ENCODE measurements around the gene OPRPN.

The OPRPN gene, protein sequence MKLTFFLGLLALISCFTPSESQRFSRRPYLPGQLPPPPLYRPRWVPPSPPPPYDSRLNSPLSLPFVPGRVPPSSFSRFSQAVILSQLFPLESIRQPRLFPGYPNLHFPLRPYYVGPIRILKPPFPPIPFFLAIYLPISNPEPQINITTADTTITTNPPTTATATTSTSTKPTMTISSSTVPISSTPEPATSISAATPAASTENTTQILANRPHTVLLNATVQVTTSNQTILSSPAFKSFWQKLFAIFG

DNA sequence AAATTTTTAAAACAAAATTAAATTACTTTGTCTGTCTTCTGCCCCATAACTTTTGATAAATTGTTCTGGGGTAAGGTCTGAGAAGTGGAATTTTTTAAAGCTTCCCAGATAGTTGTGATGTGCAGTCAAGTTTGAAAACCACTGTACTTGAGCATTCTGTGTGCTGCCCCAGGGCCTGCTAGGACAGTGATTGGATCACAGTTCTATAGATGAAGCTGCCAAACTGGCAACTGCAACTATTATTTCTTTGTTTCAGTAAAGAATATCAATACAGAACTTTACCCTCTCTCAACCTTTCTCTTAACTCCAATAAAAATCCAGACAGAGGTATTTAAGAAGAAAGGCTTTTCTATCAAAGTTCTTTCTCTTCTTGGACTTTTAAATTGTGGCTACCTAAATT lies at the start of gene OPRPN:
OPRPN (plus strand) TSS at position 361 of the 400 bp plus-strand sequence. CDS start 1,346 bp downstream, outside the sequence.
- no peak for DNase-seq

DNA sequence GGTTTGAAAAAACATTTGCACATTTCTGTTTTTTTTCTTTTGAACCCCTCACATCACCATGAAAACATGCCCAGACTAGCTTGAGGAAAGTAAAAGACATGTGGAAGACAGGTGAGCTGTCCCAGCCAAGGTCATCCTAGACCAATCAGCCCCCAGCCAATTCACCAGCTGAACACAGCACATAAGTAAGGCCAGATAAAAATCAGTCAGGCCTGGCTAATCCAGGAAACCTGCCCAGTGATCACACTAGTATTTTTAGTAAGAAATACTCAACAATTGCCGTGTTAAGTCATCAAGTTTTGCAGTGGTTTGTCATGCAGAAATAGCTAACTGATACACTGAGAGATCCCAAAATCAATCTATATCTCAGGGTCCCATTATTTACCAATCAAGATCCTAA lies 41.6 kb upstream of the OPRPN start:
- no peak for DNase-seq

DNA sequence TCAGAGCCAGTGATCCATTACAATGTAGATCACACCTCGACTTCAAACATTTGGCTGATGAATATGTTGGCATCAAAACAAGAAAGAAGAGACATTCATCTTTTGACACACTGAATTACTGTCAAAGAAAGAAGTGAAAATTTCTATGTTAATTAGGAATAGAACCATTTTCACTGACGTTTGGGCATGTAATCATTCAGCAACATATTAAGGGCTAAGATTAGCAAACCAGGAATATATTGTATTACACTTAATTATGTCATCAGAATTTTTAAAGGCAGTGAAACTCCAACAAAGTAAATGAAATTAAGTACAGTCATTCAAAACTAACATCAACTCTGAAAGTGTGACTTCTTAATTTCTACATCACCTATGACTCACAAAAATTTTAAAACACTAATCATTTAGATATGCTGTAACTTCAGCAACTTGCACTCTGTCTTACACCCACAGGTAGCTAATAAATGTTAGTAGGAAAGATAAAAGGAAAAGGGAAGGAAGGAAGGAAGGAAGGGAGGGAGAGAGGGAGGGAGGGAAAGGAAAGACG lies 38.6 kb upstream of the OPRPN start:
- DNase-seq = no peak

DNA sequence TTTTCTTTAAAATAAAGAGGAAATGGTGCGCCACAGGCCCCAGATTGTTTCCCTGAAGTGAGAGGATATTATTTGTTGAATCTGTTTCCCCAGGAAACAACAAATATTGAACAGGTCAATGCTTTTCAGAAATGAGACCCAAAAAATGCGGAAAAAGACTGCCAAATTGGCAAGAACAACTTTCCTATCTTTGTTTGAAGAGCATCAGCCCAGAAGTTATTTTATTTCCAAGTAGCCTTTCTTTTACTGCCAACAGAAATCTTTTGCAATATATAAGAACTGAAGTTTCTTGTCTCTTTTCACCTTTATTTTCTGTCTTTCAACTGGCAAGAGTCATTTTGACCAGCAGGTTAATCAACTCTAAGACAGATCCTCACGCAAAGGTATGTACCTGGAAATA lies 37.3 kb upstream of the OPRPN start, which contains the start of gene SMR3A:
SMR3A (plus strand) TSS at position 301 of the 400 bp plus-strand sequence. CDS start 1,356 bp downstream, outside the sequence.
- DNase-seq = no peak

DNA sequence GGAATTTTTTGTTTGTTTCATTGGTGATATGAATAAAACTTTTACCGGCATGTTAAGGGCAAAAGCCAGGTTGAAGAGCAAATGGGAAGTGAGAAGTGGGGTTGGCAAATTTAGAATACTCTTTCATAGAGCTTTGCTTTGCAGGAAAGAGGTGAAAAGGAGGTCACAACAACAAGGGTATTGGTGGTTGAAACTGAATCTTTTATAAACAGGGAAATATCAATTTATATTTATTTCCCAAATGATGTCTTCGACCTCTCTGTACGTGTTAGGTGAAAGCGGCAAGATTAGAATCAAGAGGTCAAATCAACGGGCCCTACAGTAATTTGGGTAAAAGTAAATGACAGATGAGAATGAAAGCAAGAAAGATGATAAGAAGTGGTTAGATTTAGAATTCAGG lies 33.7 kb upstream of the OPRPN start:
- no peak for DNase-seq

DNA sequence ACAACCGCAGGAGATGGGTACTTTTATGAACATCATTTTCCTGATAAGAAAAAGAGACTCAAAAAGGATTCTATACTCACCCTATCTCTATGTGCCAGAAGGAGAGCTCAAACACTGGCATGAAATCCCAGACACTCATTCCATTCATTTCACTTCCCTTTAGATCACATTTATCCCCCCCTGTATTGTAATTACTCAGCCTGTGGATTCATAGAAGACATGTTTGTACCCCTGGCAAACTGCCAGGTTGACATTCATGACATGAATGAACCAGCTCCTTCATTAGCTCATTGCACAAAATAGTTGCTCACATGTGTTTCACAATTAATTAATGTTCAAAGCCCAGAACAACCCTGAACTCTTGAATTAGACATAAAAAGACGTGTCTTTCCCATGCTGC lies 32.3 kb upstream of the OPRPN start:
- no peak for DNase-seq

DNA sequence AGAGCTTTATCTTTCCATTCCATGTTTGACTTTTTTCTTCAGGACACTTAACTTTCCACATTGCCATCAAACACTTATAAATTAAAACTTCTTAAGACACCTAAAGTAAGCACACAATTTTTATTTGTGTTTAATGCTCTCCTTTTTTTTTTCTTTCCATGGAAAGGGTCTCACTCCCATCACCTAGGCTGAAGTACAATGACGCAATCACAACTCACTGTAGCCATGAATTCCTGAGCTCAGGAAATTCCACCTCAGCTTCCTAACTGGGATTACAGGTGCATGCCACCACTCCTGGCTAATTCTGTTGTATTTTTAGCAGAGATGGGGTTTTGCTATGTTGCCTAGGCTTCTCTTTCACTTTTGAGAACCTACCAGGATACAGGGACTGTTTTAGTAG lies 29.9 kb upstream of the OPRPN start:
- no peak for DNase-seq

DNA sequence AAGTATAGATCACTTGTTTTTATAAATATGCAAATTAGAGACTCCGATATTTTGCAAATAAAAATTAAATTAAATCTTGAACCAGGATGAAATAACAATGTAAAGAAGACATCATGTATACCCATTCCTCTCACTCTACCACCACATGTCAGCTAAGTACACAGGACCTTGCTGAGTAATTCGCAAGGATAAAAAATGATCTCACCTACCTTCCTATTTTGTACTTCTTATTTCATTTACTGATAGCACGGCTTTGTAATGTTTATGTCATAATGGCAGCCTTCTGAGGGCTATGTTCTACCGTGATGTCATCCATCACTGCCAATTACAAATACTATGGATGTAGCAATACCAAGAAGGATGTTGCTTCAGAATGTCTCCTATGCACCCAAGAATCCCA lies 25.8 kb upstream of the OPRPN start:
- no peak for DNase-seq

DNA sequence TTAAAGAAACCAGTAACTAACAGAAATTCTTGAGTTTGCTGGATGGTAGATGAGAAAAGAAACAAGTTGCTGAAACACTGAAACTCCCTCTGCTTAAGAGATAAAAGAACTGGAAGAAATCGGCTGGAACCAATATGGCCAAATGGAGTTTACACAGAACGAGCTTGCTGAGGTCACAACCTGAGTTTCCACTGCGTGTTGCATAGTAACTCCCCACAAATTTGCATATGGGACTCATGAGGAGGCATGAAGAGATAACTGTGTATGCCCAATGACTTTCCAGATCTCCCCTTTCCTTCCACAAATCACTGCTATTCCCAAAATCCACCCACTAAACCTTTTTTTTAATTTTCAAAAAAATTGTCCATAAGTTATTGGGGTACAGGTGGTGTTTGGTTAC lies 25.0 kb upstream of the OPRPN start:
- DNase-seq = no peak

DNA sequence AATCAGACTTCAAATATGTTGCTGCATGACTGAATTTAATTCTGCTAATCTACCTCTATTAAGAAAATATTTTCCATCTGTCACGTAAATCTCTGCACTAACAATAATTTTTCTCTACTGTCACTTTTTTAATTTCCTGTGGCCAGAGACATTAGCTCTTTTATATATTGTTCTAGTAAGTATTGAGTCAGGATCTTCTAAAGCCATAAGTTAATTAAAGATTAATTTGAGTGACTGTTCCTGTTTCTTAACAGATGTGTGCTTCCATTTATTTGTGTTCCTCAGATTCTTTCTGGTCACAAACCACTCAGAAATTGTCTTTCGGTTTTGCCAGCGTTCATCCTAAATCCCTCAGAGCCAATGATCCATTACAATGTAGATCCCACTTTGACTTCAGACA lies 17.2 kb upstream of the OPRPN start:
- no peak for DNase-seq

DNA sequence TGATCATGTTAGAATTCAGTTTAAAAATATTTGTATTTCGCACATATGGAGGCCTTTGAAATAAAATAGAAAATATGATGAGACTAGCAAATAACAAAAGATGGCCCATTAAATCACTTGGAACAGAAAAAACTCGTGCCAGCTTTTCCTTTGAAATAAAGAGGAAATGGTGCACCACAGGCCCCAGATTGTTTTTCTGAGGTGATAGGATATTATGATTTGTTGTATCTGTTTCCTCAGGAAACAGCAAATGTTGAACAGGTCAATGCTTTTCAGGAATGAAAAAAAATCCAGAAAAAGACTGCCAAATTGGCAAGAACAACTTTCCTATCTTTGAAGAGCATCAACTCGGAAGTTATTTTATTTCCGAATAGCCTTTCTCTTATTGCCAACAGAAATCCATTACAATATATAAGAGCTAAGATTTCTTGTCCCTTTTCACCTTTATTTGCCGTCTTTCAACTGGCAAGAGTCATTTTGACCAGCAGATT lies 15.0 kb upstream of the OPRPN start, which contains the start of gene SMR3B:
SMR3B (plus strand) TSS at position 441 of the 491 bp plus-strand sequence. CDS start 1,380 bp downstream, outside the sequence.
- DNase-seq = no peak

DNA sequence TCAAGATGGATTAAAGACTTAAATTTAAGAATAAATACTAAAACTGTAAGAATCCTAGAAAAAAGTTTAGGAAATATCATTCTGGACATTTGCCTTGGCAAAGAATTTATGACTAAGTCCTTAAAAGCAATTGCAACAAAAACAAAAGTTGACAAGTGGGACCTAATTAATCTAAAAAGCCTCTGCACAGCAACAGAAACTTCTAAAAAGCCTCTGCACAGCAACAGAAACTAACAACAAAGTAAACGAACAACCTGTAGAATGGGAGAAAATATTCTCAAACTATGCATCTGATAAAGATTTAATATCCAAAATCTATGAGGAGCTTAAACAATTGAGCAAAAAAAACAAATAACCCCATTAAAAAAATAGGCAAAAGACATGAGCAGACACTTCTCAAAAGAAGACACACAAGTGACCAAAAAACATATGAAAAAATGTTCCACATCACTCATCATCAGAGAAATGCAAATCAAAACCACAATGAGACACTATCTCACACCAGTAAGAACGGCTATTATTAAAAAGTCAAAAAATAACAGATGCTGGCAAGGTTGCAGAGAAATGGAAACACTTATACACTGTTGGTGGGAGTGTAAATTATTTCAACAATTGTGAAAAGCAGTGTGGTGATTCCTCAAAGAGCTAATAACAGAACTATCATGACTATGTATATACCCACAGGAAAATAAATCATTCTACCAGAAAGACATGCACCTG lies 5.5 kb upstream of the OPRPN start:
- no peak for DNase-seq

DNA sequence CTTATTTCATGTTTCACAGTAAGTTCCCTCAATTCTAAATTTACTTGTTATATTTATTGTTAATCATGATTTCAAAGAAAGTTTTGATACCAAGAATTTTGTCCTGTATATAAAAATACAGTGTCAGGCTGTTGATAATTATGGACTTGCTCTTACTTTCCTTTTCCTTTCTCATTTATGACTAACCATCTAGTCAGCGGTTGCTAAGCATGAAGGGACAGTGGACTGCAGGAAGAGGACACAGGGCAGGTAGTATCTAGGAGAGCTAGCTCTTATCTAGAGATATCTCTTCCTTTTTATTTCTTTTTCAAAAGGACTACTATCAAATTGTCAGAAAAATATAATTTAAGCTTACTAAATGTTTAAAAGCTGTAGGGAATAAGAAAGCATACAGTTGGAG lies 1.6 kb downstream of the OPRPN start:
- no peak for DNase-seq

DNA sequence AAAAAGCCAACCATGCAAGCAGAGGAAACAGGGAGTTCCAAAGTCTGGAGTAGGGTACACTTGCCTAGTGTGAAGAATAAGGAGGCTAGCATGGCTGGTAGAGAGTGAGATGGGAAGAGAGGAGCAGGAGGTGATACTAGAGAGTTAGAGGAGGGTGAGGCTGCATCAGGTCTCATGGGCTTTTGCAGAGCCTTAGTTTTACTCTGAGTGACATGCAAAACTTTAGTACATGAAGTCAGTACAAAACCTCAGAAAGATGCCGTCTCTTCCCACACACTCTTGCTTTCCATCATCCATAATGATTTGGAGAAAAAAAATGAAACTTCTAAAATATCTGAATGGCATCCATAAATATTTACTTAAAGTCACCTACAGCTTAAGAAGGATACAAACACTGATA lies 5.0 kb downstream of the OPRPN start:
- DNase-seq = no peak

DNA sequence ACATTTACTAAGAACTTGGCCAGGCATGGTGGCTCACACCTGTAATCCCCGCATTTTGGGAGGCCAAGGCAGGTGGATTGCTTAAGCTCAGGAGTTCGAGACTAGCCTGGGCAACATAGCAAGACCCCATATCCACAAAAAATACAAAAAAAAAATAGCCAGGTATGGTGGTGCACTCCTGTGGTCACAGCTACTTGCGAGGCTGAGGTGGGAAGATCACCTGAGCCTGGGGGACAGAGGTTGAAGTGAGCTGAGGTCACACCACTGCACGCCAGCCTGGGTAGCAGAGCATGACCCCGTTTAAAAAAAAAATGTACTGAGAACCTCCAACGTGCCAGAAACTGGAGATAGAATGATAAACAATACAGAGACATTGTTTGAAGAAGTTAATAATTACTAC lies 8.0 kb downstream of the OPRPN start:
- no peak for DNase-seq

DNA sequence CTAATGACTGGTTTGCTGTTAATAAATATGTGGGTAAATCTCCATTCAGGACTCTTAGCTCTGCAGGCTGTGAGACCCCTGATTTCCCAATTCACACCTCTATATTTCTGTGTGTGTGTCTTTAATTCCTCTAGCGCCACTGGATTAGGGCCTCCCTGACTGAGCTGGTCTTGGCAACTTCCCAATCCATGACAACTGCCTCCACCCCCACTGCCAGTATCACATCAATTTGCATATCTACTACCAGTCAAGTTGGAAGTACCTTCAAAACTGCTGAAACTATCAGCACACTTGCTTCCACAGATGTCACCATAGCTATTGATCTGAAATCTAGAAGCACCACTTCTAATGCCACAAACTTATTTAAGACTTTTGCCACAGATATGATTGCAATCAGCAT lies 27.6 kb downstream of the OPRPN start:
- no peak for DNase-seq

DNA sequence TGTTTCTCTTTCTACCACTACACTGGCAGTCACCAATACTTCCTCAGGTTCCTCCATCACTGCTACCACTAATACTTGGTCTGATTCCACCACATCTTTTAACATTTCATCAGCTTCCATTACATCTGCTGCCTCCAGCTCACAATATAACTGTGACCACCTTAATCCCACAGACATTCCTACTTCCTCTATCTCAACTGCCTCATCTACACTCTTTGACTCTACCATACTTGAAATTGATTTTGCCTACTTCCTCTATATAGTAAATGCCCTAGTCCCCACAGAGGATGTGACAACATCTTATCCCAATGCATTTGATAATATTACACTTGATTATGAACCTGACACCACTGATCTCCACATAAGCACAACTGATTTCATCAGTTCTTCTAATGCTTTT lies 29.0 kb downstream of the OPRPN start:
- no peak for DNase-seq

DNA sequence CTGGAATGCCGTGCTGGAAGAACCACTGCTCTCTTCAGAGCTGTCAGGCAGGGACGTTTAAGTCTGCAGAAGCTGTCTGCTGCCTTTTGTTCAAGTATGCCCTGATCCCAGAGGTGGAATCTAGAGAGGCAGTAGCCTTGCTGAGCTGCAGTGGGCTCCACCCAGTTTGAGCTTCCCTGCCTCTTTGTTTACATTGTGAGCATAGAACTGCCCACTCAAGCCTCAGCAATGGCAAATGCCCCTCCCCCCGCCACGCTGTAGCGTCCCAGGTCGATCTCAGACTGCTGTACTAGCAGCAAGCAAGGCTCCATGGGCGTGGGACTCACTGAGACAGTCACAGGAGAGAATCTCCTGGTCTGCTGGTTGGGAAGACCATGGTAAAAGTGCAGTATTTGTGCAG lies 39.5 kb downstream of the OPRPN start:
- no peak for DNase-seq

DNA sequence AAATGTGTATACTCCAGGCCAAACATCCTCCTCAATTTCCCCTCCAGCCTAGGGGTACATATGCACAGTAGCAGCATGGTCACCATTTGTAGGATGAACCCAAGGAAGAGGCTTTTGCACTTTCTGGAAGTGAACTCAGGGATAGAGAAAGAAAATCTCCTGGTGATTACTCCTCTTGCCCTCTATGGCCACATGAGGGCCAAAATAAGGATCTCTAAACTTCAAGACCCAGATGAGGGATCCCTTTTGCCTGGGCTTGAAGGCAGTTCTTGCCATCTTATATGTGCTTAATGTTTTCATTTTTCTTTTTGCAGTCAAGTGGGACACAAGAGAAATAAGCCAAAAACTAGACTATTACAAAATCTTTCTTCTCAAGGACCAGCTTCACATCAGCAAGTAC lies 44.7 kb downstream of the OPRPN start:
- DNase-seq = no peak

DNA sequence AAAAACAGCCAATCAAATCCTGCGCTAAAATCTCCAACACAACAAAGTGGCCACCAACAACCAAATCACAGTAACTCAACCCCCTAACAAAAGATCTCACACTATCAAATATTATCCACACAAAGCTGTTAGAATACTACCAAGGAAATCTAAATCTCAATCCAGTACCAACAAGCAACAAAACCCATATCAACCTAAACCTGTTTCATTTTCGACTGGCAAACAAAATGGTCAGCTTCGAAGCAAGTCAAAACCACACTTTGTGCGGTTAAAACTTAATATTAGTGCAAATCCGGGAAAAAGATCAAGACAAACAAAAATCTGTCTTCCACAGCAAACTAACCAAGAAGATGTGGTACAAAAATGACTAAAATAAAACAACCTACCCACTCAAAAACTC lies 45.6 kb downstream of the OPRPN start:
- no peak for DNase-seq

DNA sequence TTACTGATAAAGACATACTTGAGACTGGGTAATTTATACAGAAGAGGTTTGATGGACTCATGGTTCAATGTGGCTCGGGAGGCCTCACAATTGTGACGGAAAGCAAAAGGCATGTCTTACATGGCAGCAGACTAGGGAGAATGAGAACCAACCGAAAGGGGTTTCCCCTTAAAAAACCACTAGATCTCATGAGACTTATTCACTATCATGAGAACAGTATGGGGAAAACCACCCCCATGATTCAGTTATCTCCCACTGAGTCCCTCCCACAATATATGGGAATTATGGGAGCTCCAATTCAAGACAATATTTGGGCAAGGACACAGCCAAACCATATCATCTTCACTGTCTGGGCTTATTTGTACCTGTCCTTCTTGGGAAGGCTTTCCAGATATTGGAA lies 51.5 kb downstream of the OPRPN start:
- no peak for DNase-seq

DNA sequence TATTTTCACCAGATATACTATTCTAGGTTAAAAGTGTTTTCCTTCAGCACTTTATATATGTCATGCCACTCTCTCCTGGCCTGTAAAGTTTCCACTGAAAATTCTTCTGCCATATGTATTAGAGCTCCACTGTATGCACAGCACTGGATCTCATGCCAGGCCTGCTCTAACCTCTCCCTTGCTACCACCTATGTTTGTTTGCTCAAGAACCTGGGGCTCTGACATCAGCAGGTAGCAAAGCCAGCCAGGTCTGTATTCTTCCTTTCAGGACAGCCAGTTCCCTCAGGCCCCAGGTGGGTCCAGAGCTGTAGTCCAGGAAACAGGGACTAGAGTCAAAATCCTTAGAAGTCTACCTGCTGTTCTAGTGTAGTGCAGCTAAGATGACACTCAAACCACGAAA lies 55.2 kb downstream of the OPRPN start:
- no peak for DNase-seq
